Endothelial cell of umbilical vein (primary cell): ENCODE data around the gene EGF. TPM values are rescaled to one million over a fixed set of nuclear protein-coding genes. Genes with fewer than 3 reads are reported as not detected.

Source experiments
- BruUV-seq: library from RNA; stranded (reverse); fragments of 400-500 nt; replicated peaks from 2 replicates; lab custom pipeline; 2021; lab: Mats Ljungman, UMichigan
- CTCF ChIA-PET: fragments of 300-600, 350-600 bp; sonication (Branson Sonifier 250); formaldehyde crosslinking; loops from one replicate; lab custom pipeline; 2021; ENCODE audit warnings: antibody characterized with exemption, inconsistent platforms; lab: Charles Lee
- POLR2A ChIA-PET: fragments of 300-600, 350-600 bp; sonication (Branson Sonifier 250); formaldehyde crosslinking; loops from one replicate; lab custom pipeline; 2021; ENCODE audit warnings: antibody characterized with exemption, inconsistent platforms; lab: Charles Lee
- DNase-seq: peaks from one replicate; pipeline ENCODE4 v3.0.0-alpha.2; 2011; ENCODE audit warnings: low read depth, low spot score
- FAIRE-seq: peaks from 2 replicates; lab custom pipeline; 2011; peaks lifted over from hg19 to GRCh38; lab: Jason Lieb, UNC
- H2AFZ ChIP-seq: 2 replicates; pipeline ENCODE4 v1.6.0; 2012; ENCODE audit warnings: low read depth, low read length, control low read depth, inconsistent platforms
- H3K27ac ChIP-seq: 2 replicates; pipeline ENCODE4 v1.5.1; 2011; ENCODE audit warnings: low read depth, mild to moderate bottlenecking, control low read depth, low read length, moderate library complexity; ENCODE audit not compliant: insufficient read depth
- H3K27me3 ChIP-seq, 2 experiments: 2 replicates each; pipeline versions ENCODE4 v1.6.0 to v1.6.1; 2011; ENCODE audit warnings: low read length in 2 of 2, mixed read lengths in 1 of 2; ENCODE audit not compliant: control insufficient read depth in 2 of 2, insufficient read depth in 2 of 2
- H3K36me3 ChIP-seq, 2 experiments: 2 replicates in 1 of 2; 3 replicates in 1 of 2; pipeline ENCODE4 v1.5.1; 2011; ENCODE audit warnings: low read length in 2 of 2, mild to moderate bottlenecking in 1 of 2, moderate library complexity in 1 of 2; ENCODE audit not compliant: control insufficient read depth in 2 of 2, insufficient read depth in 2 of 2; ENCODE audit errors: extremely low read depth in 1 of 2
- H3K4me1 ChIP-seq: 3 replicates; pipeline ENCODE4 v1.5.1; 2011; ENCODE audit warnings: mild to moderate bottlenecking, low read length; ENCODE audit not compliant: control insufficient read depth, insufficient read depth; ENCODE audit errors: extremely low read depth
- H3K4me2 ChIP-seq: 2 replicates; pipeline ENCODE4 v1.6.1; 2011; ENCODE audit warnings: low read length, control low read depth, mixed read lengths; ENCODE audit not compliant: insufficient read depth
- H3K4me3 ChIP-seq, 3 experiments: fragments of 200-600 bp in 1 of 3; sonication (generic), shearing (Covaris generic) in 1 of 3; replicated peaks in 1 of 3; 2 replicates each; pipeline ENCODE4 v1.5.1; 2011 to 2016; ENCODE audit warnings: control low read depth in 3 of 3, low read length in 3 of 3, mild to moderate bottlenecking in 2 of 3, inconsistent platforms in 1 of 3, low read depth in 1 of 3, moderate library complexity in 1 of 3; ENCODE audit not compliant: insufficient read depth in 1 of 3
- H3K79me2 ChIP-seq: 2 replicates; pipeline ENCODE4 v1.6.0; 2012; ENCODE audit warnings: low read length, inconsistent platforms; ENCODE audit not compliant: control insufficient read depth, insufficient read depth
- H3K9ac ChIP-seq: replicated peaks from 2 replicates; pipeline ENCODE3; 2011; ENCODE audit warnings: low read length, control low read depth; ENCODE audit not compliant: insufficient read depth; ENCODE audit errors: extremely low read depth
- H3K9me1 ChIP-seq: replicated peaks from 3 replicates; pipeline ENCODE4 v1.6.0; 2011; ENCODE audit warnings: mild to moderate bottlenecking, low read length; ENCODE audit not compliant: control insufficient read depth, insufficient read depth; ENCODE audit errors: extremely low read depth
- H3K9me3 ChIP-seq: replicated peaks from 2 replicates; pipeline ENCODE4 v1.5.1; 2012; ENCODE audit warnings: low read length, inconsistent platforms; ENCODE audit not compliant: control insufficient read depth, insufficient read depth
- H4K20me1 ChIP-seq: replicated peaks from 2 replicates; pipeline ENCODE3; 2011; ENCODE audit warnings: mild to moderate bottlenecking, low read length; ENCODE audit not compliant: control insufficient read depth, insufficient read depth; ENCODE audit errors: extremely low read depth
- EZH2 ChIP-seq: IDR thresholded peaks from 2 replicates; pipeline ENCODE4 v1.6.1; 2012; ENCODE audit warnings: borderline replicate concordance, low read depth, mild to moderate bottlenecking, moderate library complexity, low read length, inconsistent platforms; ENCODE audit not compliant: severe bottlenecking
- FOS ChIP-seq: IDR thresholded peaks from 2 replicates; pipeline ENCODE4 v1.6.1; 2011; ENCODE audit warnings: mild to moderate bottlenecking, low read length, moderate library complexity, borderline replicate concordance; ENCODE audit not compliant: insufficient read depth
- GATA2 ChIP-seq: IDR thresholded peaks from 2 replicates; pipeline ENCODE4 v1.7.0; 2011; ENCODE audit warnings: low read depth, mild to moderate bottlenecking, moderate library complexity, mixed read lengths, low read length; ENCODE audit not compliant: insufficient read length, insufficient read depth
- JUN ChIP-seq: IDR thresholded peaks from 2 replicates; pipeline ENCODE4 v1.6.1; 2011; ENCODE audit warnings: borderline replicate concordance, low read depth; ENCODE audit not compliant: insufficient read length, insufficient read depth
- MYC ChIP-seq: IDR thresholded peaks from one replicate; pipeline ENCODE4 v1.6.1; 2011; ENCODE audit warnings: mild to moderate bottlenecking, low read depth, low read length
- POLR2A ChIP-seq: IDR thresholded peaks from 2 replicates; pipeline ENCODE4 v1.6.1; 2012; ENCODE audit warnings: low read depth, mild to moderate bottlenecking, control low read depth, low read length
- POLR2AphosphoS5 ChIP-seq: IDR thresholded peaks from 2 replicates; pipeline ENCODE4 v1.6.1; 2012; ENCODE audit warnings: low read depth, mild to moderate bottlenecking, control low read depth, low read length, moderate library complexity; ENCODE audit not compliant: insufficient read depth
- dilution Hi-C: fragments of 300-500 bp; cut with MboI; formaldehyde crosslinking; loops from one replicate; pipeline ENCODE4 v1.15.0; 2019; ENCODE audit warnings: low sequenced_read_pairs; ENCODE audit not compliant: extremely low pct_ligation_motif_present
- intact Hi-C: fragments of 100-400 bp; cut with micrococcal nuclease; formaldehyde crosslinking; loops from one replicate; pipeline ENCODE4 v1.10.0; 2022
- polyA plus RNA-seq, 4 experiments: library from polyadenylated mRNA; depleted of rRNA in 3 of 4; stranded (reverse) in 3 of 4; unstranded in 1 of 4; fragments of >200 nt; gene quantifications; 2 replicates each; pipeline versions ENCODE4 v1.2.1 to v1.2.3, GENCODE V29; 2011 to 2012; ENCODE audit warnings: missing spikeins in 1 of 4
- total RNA-seq: library from RNA; stranded (reverse); gene quantifications from 2 replicates; pipeline ENCODE4 v1.2.3, GENCODE V29; 2021
- TF ChIP-seq, protein P1 (sequence below), 2 donors: IDR thresholded peaks; 1 replicate in 1 of 2; 2 replicates in 1 of 2; pipeline ENCODE4 v1.5.1; 2011; ENCODE audit warnings: low read length in 2 of 2, mild to moderate bottlenecking in 2 of 2, moderate library complexity in 2 of 2, control low read depth in 1 of 2, inconsistent platforms in 1 of 2, low read depth in 1 of 2; ENCODE audit not compliant: insufficient read depth in 1 of 2; ENCODE audit errors: extremely low read depth in 1 of 2
- TF ChIP-seq, protein P2 (sequence below): IDR thresholded peaks from 2 replicates; pipeline ENCODE4 v1.6.1; 2011; ENCODE audit not compliant: insufficient read depth, insufficient read length

The EGF gene
- total and polyA plus RNA-seq, 2 donors (not counting 3 experiments of a cell fraction or from before 2014, with no cell fraction given), result not detected

DNA sequence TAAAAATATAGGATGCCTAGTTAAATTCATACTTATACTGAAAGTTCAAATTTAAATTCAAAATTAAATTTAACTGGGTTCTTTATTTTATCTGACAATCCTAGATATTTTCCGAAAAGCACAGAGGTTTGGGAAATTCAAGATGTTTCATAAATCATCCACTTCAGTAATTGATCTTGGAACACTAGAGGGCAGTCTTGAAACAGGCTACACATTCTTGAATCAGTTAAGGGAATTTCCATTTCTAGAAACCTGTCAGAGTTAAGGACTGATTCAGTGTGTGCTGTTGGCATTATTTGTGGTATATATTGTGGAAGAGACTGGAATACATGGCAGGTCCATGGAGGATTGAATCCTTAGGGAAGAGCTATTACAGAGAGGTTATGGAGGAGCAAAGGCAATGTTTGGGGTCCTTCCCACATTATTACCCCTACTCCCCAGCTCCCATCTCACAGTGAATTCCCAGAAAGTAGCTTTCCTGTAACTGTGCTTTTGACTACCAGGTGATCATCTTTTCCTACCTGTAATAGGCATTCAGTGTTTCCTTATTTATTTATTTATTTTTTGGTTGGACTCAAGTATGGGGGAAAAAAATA lies 92.9 kb downstream of the EGF start:
- H3K27me3 ChIP-seq, result peaks cover 7 to 10% of the 10 kb centered on the region in 2 experiments
- no peaks in the 10 kb centered on the region for H3K9me3 ChIP-seq
- H3K4me1 ChIP-seq, result no peaks in the 10 kb centered on the region
- H3K4me2 ChIP-seq, result no peak overlapping the region
- no peaks in the 10 kb centered on the region for H4K20me1 ChIP-seq
- H3K36me3 ChIP-seq, result no peaks in the 10 kb centered on the region
- ChIA-PET POLR2A (no interaction called here), CTCF (interaction anchor here (0.6 to 19.1 kb wide), 12 partner anchors 26 to 581 kb away, joined by 3 to 527 read pairs (median 5); partner anchors contain the start of gene ELOVL6)
- FAIRE-seq (peak; percentile 95), DNase-seq (peak; percentile 62)
- H3K9ac ChIP-seq, result no peak overlapping the region
- H3K4me3 ChIP-seq, result no peak overlapping the region
- H3K9me1 ChIP-seq, result no peaks in the 10 kb centered on the region
- H3K79me2 ChIP-seq, result no peaks in the 10 kb centered on the region
- intact Hi-C loops, result loop anchor here (1.0 to 5.0 kb wide), 5 partner anchors 192 to 510 kb away; partner anchors contain the start of gene ELOVL6
- dilution Hi-C loops, result no loop called here
- TF ChIP-seq, protein P1, sequence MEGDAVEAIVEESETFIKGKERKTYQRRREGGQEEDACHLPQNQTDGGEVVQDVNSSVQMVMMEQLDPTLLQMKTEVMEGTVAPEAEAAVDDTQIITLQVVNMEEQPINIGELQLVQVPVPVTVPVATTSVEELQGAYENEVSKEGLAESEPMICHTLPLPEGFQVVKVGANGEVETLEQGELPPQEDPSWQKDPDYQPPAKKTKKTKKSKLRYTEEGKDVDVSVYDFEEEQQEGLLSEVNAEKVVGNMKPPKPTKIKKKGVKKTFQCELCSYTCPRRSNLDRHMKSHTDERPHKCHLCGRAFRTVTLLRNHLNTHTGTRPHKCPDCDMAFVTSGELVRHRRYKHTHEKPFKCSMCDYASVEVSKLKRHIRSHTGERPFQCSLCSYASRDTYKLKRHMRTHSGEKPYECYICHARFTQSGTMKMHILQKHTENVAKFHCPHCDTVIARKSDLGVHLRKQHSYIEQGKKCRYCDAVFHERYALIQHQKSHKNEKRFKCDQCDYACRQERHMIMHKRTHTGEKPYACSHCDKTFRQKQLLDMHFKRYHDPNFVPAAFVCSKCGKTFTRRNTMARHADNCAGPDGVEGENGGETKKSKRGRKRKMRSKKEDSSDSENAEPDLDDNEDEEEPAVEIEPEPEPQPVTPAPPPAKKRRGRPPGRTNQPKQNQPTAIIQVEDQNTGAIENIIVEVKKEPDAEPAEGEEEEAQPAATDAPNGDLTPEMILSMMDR (IDR thresholded peaks at IDR 0.05; ENCODE audit: extremely low read depth in 1 of 2, insufficient read depth in 1 of 2, low read depth in 1 of 2, low read length in 2 of 2), result peak; percentile 46 to 52
- no peak for TF ChIP-seq FOS
- no peak for TF ChIP-seq POLR2AphosphoS5
- BruUV-seq, result no TSS peak
- H2AFZ ChIP-seq, result no peak overlapping the region
- H3K27ac ChIP-seq, result no peak overlapping the region

DNA sequence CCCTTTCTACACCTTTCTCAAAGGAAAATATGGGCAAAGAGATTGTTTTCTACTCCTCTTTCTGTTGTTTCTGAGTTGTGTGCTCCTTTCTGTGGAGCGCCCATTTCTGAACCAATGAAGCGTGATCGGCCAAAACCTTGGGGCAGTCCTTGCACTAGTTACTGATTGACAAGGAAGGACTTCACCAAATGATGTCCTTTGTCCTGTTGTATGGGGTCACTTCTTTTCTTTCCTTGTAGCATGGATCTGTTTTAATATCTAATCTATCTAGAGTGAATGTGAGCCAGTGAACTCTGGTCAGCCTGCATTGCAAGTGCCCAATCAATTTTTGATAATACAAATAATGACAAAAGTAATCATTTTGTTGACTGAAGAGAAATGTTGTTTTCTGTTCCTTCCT lies 94.5 kb downstream of the EGF start:
- FAIRE-seq (no peak), DNase-seq (no peak)
- TF ChIP-seq MYC (no peak), GATA2 (no peak), JUN (no peak), POLR2A (no peak), FOS (no peak), EZH2 (no peak), POLR2AphosphoS5 (no peak)
- TF ChIP-seq, protein P2, sequence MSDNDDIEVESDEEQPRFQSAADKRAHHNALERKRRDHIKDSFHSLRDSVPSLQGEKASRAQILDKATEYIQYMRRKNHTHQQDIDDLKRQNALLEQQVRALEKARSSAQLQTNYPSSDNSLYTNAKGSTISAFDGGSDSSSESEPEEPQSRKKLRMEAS, result no peak
- TF ChIP-seq, protein P1 (IDR thresholded peaks at IDR 0.05; ENCODE audit: extremely low read depth in 1 of 2, insufficient read depth in 1 of 2, low read depth in 1 of 2, low read length in 2 of 2), result no peak
- CTCF ChIA-PET, result interaction anchor here (1.2 to 19.1 kb wide), 6 partner anchors 191 to 579 kb away, joined by 5 to 527 read pairs (median 5); partner anchors contain the start of gene ELOVL6
- no peaks in the 10 kb centered on the region for H3K4me1 ChIP-seq
- no TSS peak for BruUV-seq
- H3K79me2 ChIP-seq, result no peaks in the 10 kb centered on the region
- peaks cover 0 to 6% of the 10 kb centered on the region in 2 experiments for H3K27me3 ChIP-seq
- no peaks in the 10 kb centered on the region for H4K20me1 ChIP-seq
- H3K9me3 ChIP-seq, result no peaks in the 10 kb centered on the region
- dilution Hi-C loops (no loop called here), intact Hi-C loops (loop anchor here (1.0 to 5.0 kb wide), 2 partner anchors 16 to 190 kb away; partner anchors contain the start of gene ELOVL6)
- H3K4me2 ChIP-seq, result no peak overlapping the region
- no peaks in the 10 kb centered on the region for H3K9me1 ChIP-seq
- H3K9ac ChIP-seq, result no peak overlapping the region
- H3K4me3 ChIP-seq, result no peak overlapping the region
- POLR2A ChIA-PET, result no interaction called here
- H3K36me3 ChIP-seq, result no peaks in the 10 kb centered on the region
- H2AFZ ChIP-seq, result no peak overlapping the region
- H3K27ac ChIP-seq, result no peak overlapping the region
